ENCODE results near the gene C3orf49. TPM values are rescaled to one million over a fixed set of nuclear protein-coding genes. Genes with fewer than 3 reads are reported as not detected.
A peak's percentile ranks its signal among the peaks of the same experiment; 100 is the strongest.

The C3orf49 gene
- total RNA-seq, 1 donor from 2014 or later, result not detected

GRCh38 chr3:63862804-63863149, 43.7 kb downstream of the C3orf49 start:
- TF ChIP-seq CTCF (IDR thresholded peaks at IDR 0.05; ENCODE audit: insufficient read depth, low read length, severe bottlenecking), result no peak
- Histone ChIP-seq H3K4me3 (ENCODE audit: low read depth, low read length) (peak overlapping the region; percentile 87), H3K36me3 (ENCODE audit: control insufficient read depth, insufficient read depth, low read length) (no peaks in the 10 kb centered on the region), H3K27me3 (ENCODE audit: control insufficient read depth, insufficient read depth, low read length) (no peaks in the 10 kb centered on the region)
- FAIRE-seq (no peak), DNase-seq (ENCODE audit: low read depth) (no peak)

GRCh38 chr3:63863150-63864007, 44.3 kb downstream of the C3orf49 start, which contains the start of the genes ATXN7 and THOC7:
Gene ATXN7 (plus strand): TSS chr3:63863867. CDS start chr3:63912599, 48,732 bp downstream.
Gene THOC7 (minus strand): TSS chr3:63863805. CDS start chr3:63863790, 15 bp downstream.
- Histone ChIP-seq H3K27me3 (ENCODE audit: control insufficient read depth, insufficient read depth, low read length) (no peaks in the 10 kb centered on the region), H3K4me3 (ENCODE audit: low read depth, low read length) (peak within 1 kb of the TSS; percentile 87), H3K36me3 (ENCODE audit: control insufficient read depth, insufficient read depth, low read length) (no peaks in the 10 kb centered on the region)
- TF ChIP-seq CTCF (IDR thresholded peaks at IDR 0.05; ENCODE audit: insufficient read depth, low read length, severe bottlenecking), result no peak
- no peak for DNase-seq (ENCODE audit: low read depth)
- no peak for FAIRE-seq

- DNase-seq (ENCODE audit: low read depth) (no peak), FAIRE-seq (no peak)
- Histone ChIP-seq H3K4me3 (ENCODE audit: low read depth, low read length) (peak overlapping the region; percentile 83), H3K27me3 (ENCODE audit: control insufficient read depth, insufficient read depth, low read length) (no peaks in the 10 kb centered on the region), H3K36me3 (ENCODE audit: control insufficient read depth, insufficient read depth, low read length) (no peaks in the 10 kb centered on the region)
- TF ChIP-seq CTCF (IDR thresholded peaks at IDR 0.05; ENCODE audit: insufficient read depth, low read length, severe bottlenecking), result no peak
Measured at GRCh38 chr3:63864008-63864964, 45.2 kb downstream of the C3orf49 start.

- no peaks in the 10 kb centered on the region for H3K36me3 ChIP-seq (ENCODE audit: control insufficient read depth, insufficient read depth, low read length)
- DNase-seq (ENCODE audit: low read depth), result no peak
- no peaks in the 10 kb centered on the region for H3K27me3 ChIP-seq (ENCODE audit: control insufficient read depth, insufficient read depth, low read length)
- no peak for TF ChIP-seq CTCF (IDR thresholded peaks at IDR 0.05; ENCODE audit: insufficient read depth, low read length, severe bottlenecking)
- FAIRE-seq, result no peak
- H3K4me3 ChIP-seq (ENCODE audit: low read depth, low read length), result peak overlapping the region; percentile 83
Measured at GRCh38 chr3:63864965-63865327, 45.8 kb downstream of the C3orf49 start.

GRCh38 chr3:63867225-63867624, 48.1 kb downstream of the C3orf49 start:
- TF ChIP-seq CTCF (IDR thresholded peaks at IDR 0.05; ENCODE audit: insufficient read depth, low read length, severe bottlenecking), result no peak
- H3K36me3 ChIP-seq (ENCODE audit: control insufficient read depth, insufficient read depth, low read length), result no peaks in the 10 kb centered on the region
- no peaks in the 10 kb centered on the region for H3K27me3 ChIP-seq (ENCODE audit: control insufficient read depth, insufficient read depth, low read length)
- FAIRE-seq (no peak), DNase-seq (ENCODE audit: low read depth) (no peak)
- H3K4me3 ChIP-seq (ENCODE audit: low read depth, low read length), result no peak overlapping the region
